Measurements from ENCODE around the gene NFYB.
"Not testable (repeated sequence)": the region's sequence is repeated elsewhere in the genome, so short reads cannot be mapped to it uniquely, and the experiment has no call there.

The NFYB gene

GRCh38 chr12:104177336-104177662, 39.3 kb upstream of the NFYB start:
- Histone ChIP-seq H3K4me1 (no peaks in the 10 kb centered on the region), H3K36me3 (no peaks in the 10 kb centered on the region), H3K9ac (no peak overlapping the region), H3K4me2 (no peak overlapping the region), H4K20me1 (no peaks in the 10 kb centered on the region), H3K4me3 (no peak overlapping the region), H3K27ac (no peak overlapping the region), H3K9me3 (peaks cover 7% of the 10 kb centered on the region), H3K27me3 (no peaks in the 10 kb centered on the region)
- TF ChIP-seq Cebpa-rat (IDR thresholded peaks at IDR 0.05): no peak

DNA sequence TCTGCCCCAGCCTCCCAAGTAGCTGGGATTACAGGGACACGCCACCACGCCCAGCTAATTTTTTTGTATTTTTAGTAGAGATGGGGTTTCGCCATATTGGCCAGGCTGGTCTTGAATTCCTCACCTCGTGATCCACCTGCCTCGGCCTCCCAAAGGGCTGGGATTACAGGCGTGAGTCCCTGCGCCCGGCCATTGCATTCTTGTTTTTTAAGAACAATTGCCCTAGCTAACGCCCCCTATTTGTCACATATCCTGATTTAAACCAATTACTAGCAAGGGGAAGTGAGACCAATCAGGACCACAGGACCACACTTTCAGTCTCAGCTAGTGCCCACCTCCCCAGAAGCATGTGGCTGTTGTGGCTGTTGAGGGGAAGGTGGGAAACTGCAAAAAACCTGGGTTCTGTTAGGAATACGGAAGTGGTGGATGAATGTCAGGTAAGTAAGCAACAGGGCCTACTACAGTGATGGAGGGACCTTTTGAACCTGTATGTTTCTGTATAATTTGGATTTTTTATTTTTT, 37.8 kb upstream of the NFYB start:
- Histone ChIP-seq H3K27me3 (no peaks in the 10 kb centered on the region), H4K20me1 (no peaks in the 10 kb centered on the region), H3K4me3 (no peak overlapping the region), H3K4me2 (no peak overlapping the region), H3K9ac (no peak overlapping the region), H3K9me3 (no peaks in the 10 kb centered on the region), H3K4me1 (no peaks in the 10 kb centered on the region), H3K27ac (no peak overlapping the region), H3K36me3 (no peaks in the 10 kb centered on the region)
- no peak for TF ChIP-seq Cebpa-rat (IDR thresholded peaks at IDR 0.05)

- not testable (repeated sequence) for H3K27ac ChIP-seq, H3K9ac ChIP-seq, H3K4me2 ChIP-seq, H3K27me3 ChIP-seq, H3K9me3 ChIP-seq, H3K4me3 ChIP-seq, H3K36me3 ChIP-seq, H4K20me1 ChIP-seq, H3K4me1 ChIP-seq
These were observed 35.8 kb upstream of the NFYB start for GRCh38 chr12:104173804-104174203.

GRCh38 chr12:104172570-104172947, 34.5 kb upstream of the NFYB start:
- Histone ChIP-seq H4K20me1 (no peaks in the 10 kb centered on the region), H3K9me3 (no peaks in the 10 kb centered on the region), H3K4me2 (no peak overlapping the region), H3K27me3 (no peaks in the 10 kb centered on the region), H3K27ac (no peak overlapping the region), H3K36me3 (no peaks in the 10 kb centered on the region), H3K4me1 (no peaks in the 10 kb centered on the region), H3K4me3 (no peak overlapping the region), H3K9ac (no peak overlapping the region)
- no peak for TF ChIP-seq Cebpa-rat (IDR thresholded peaks at IDR 0.05)

- Histone ChIP-seq H3K4me1 (no peaks in the 10 kb centered on the region), H3K9ac (no peak overlapping the region), H3K27me3 (no peaks in the 10 kb centered on the region), H3K27ac (no peak overlapping the region), H4K20me1 (no peaks in the 10 kb centered on the region), H3K4me3 (no peak overlapping the region), H3K9me3 (no peaks in the 10 kb centered on the region), H3K36me3 (no peaks in the 10 kb centered on the region), H3K4me2 (no peak overlapping the region)
- TF ChIP-seq Cebpa-rat (IDR thresholded peaks at IDR 0.05): no peak
These were observed 34.0 kb upstream of the NFYB start for GRCh38 chr12:104171785-104172569.

DNA sequence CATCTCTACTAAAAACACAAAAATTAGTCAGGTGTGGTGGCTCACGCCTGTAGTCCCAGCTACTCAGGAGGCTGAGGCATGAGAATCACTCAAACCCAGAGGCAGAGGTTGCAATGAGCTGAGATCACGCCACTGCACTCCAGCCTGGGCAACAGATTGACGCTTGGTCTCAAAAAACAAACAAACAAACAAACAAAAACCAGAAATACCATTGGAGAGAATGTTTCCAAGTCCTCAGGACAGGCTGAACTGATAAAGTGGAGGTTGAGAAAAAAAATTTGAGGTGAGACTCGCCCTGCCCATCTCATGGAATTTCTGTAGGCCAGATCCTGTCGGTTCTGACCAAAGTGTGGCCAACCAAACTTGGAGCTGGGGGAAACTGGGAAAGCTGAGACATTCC, 30.6 kb upstream of the NFYB start:
- H3K4me3 ChIP-seq: no peak overlapping the region
- H3K4me2 ChIP-seq: no peak overlapping the region
- H3K9ac ChIP-seq: no peak overlapping the region
- TF ChIP-seq Cebpa-rat (IDR thresholded peaks at IDR 0.05): no peak
- H4K20me1 ChIP-seq: no peaks in the 10 kb centered on the region
- H3K9me3 ChIP-seq: no peaks in the 10 kb centered on the region
- H3K27me3 ChIP-seq: no peaks in the 10 kb centered on the region
- no peaks in the 10 kb centered on the region for H3K4me1 ChIP-seq
- no peak overlapping the region for H3K27ac ChIP-seq
- H3K36me3 ChIP-seq: no peaks in the 10 kb centered on the region

- H4K20me1 ChIP-seq: no peaks in the 10 kb centered on the region
- no peaks in the 10 kb centered on the region for H3K9me3 ChIP-seq
- TF ChIP-seq Cebpa-rat (IDR thresholded peaks at IDR 0.05): no peak
- H3K27ac ChIP-seq: no peak overlapping the region
- H3K4me2 ChIP-seq: no peak overlapping the region
- no peaks in the 10 kb centered on the region for H3K4me1 ChIP-seq
- H3K4me3 ChIP-seq: no peak overlapping the region
- no peak overlapping the region for H3K9ac ChIP-seq
- H3K36me3 ChIP-seq: no peaks in the 10 kb centered on the region
- no peaks in the 10 kb centered on the region for H3K27me3 ChIP-seq
These were observed 29.8 kb upstream of the NFYB start for GRCh38 chr12:104167519-104168458.

GRCh38 chr12:104166465-104166864, 28.5 kb upstream of the NFYB start:
- Histone ChIP-seq H3K36me3 (no peaks in the 10 kb centered on the region), H4K20me1 (no peaks in the 10 kb centered on the region), H3K27me3 (no peaks in the 10 kb centered on the region), H3K4me3 (no peak overlapping the region), H3K4me2 (no peak overlapping the region), H3K4me1 (no peaks in the 10 kb centered on the region), H3K9ac (no peak overlapping the region), H3K9me3 (no peaks in the 10 kb centered on the region), H3K27ac (no peak overlapping the region)
- no peak for TF ChIP-seq Cebpa-rat (IDR thresholded peaks at IDR 0.05)

GRCh38 chr12:104165801-104166200, 27.8 kb upstream of the NFYB start:
- no peak overlapping the region for H3K9ac ChIP-seq
- H3K4me1 ChIP-seq: no peaks in the 10 kb centered on the region
- no peaks in the 10 kb centered on the region for H3K36me3 ChIP-seq
- no peaks in the 10 kb centered on the region for H3K27me3 ChIP-seq
- no peaks in the 10 kb centered on the region for H4K20me1 ChIP-seq
- H3K27ac ChIP-seq: no peak overlapping the region
- H3K4me2 ChIP-seq: no peak overlapping the region
- no peaks in the 10 kb centered on the region for H3K9me3 ChIP-seq
- TF ChIP-seq Cebpa-rat (IDR thresholded peaks at IDR 0.05): no peak
- H3K4me3 ChIP-seq: no peak overlapping the region

DNA sequence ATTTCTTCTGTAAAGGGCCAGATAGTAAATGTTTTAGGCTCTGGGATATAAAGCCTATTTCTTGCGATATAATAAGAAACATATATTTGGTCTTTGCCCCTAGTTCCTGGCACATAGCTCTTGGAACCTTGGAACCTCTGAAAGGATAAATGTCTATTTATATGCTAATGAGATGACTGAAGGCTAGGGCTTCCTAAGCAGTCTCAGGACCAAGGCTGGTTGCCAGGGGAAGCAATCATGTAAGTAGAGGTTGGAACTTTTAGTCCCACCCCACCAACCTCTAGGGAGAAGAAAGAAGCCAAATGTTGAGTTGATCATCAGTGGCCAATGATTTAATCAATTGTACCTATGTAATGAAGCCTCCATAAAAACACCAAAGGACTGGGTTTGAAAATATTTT, 26.6 kb upstream of the NFYB start:
- TF ChIP-seq Cebpa-rat (IDR thresholded peaks at IDR 0.05): no peak
- H3K9me3 ChIP-seq: no peaks in the 10 kb centered on the region
- no peaks in the 10 kb centered on the region for H4K20me1 ChIP-seq

More for the DNA sequence above, 26.6 kb upstream of the NFYB start:
- Histone ChIP-seq H3K27me3 (no peaks in the 10 kb centered on the region), H3K27ac (no peak overlapping the region), H3K4me2 (no peak overlapping the region), H3K4me1 (no peaks in the 10 kb centered on the region), H3K36me3 (no peaks in the 10 kb centered on the region), H3K9ac (no peak overlapping the region), H3K4me3 (no peak overlapping the region)
